ENCODE results near the gene KLK11.

DNA sequence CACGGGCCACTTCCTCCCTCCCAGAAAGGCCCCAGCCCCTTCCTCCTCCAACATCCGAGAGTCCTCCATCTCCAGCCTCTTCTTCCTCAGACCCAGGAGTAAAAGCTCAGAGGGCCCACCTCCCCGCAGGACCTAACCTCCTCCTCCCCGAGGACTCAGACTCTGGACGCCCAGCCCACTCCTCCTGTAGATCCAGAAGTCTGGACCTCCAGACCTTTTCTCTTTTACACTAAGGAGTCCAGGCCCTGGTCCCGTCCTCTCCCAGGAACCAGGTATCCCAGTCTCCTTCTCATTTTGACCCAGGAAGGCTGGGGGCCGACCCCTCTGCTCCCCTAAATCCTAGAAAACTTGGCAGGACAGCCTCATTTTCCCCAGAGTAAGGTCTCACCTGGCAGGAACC is 23.1 kb downstream of the KLK11 start:
- TF ChIP-seq POLR2A (IDR thresholded peaks at IDR 0.05; ENCODE audit: low read depth, low read length) = no peak
- TF ChIP-seq POLR2AphosphoS5 (IDR thresholded peaks at IDR 0.05; ENCODE audit: low read depth, low read length) = no peak
- TF ChIP-seq PAX5 (IDR thresholded peaks at IDR 0.05; ENCODE audit: insufficient read depth, low read length, severe bottlenecking) = no peak
- no peak for TF ChIP-seq TAF1 (IDR thresholded peaks at IDR 0.05; ENCODE audit: low read depth, low read length)
- TF ChIP-seq SPI1 (IDR thresholded peaks at IDR 0.05; ENCODE audit: low read depth, low read length) = no peak
